Measurements from ENCODE around the gene MYLK3.

MYLK3 gene

GRCh38 chr16:46717692-46718091 is 30.5 kb downstream of the MYLK3 start:
- Histone ChIP-seq H3K4me1 (ENCODE audit: low read depth, poor library complexity, severe bottlenecking) (no peaks in the 10 kb centered on the region), H3K4me2 (no peak overlapping the region), H3K4me3 (IDR thresholded peaks at IDR 0.05; ENCODE audit: insufficient read depth, low read depth, low read length) (no peak overlapping the region), H4K20me1 (ENCODE audit: insufficient read depth) (no peaks in the 10 kb centered on the region), H2AFZ (ENCODE audit: low read depth) (no peak overlapping the region), H3K27ac (no peak overlapping the region), H3K36me3 (ENCODE audit: insufficient read depth) (no peaks in the 10 kb centered on the region), H3K27me3 (ENCODE audit: insufficient read depth, low read depth) (no peaks in the 10 kb centered on the region), H3K79me2 (ENCODE audit: insufficient read depth, low read depth) (no peaks in the 10 kb centered on the region), H3K9ac (no peak overlapping the region)
- TF ChIP-seq, protein P1, sequence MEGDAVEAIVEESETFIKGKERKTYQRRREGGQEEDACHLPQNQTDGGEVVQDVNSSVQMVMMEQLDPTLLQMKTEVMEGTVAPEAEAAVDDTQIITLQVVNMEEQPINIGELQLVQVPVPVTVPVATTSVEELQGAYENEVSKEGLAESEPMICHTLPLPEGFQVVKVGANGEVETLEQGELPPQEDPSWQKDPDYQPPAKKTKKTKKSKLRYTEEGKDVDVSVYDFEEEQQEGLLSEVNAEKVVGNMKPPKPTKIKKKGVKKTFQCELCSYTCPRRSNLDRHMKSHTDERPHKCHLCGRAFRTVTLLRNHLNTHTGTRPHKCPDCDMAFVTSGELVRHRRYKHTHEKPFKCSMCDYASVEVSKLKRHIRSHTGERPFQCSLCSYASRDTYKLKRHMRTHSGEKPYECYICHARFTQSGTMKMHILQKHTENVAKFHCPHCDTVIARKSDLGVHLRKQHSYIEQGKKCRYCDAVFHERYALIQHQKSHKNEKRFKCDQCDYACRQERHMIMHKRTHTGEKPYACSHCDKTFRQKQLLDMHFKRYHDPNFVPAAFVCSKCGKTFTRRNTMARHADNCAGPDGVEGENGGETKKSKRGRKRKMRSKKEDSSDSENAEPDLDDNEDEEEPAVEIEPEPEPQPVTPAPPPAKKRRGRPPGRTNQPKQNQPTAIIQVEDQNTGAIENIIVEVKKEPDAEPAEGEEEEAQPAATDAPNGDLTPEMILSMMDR (conservative IDR thresholded peaks at IDR 0.05; ENCODE audit: low read depth, low read length): no peak

DNA sequence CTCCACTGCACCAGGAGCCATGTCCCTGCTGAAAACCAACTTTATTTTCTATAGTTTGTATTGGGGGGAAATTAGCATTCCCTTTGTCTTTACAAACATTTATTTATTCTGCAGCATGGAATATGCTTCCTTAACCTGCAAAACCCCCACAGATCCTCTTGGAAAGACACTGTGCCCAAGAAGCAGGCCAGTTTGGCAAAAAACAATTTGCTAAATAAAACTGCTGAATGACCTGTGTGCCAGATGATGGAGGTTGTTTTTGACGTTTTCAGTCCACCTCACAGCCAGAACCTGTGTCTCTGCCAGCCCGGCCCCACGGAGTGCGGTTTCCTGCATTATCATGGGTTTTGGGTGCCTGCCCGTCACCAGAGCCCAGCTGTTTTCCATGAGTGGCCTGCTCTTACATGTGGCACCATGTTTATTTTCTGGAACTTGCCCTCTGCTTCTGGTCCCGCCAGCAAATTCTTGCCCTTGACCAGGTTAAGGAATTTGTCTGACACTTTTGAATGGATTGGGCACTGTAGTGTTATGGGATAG is 32.3 kb downstream of the MYLK3 start:
- H3K9ac ChIP-seq: no peak overlapping the region
- H2AFZ ChIP-seq (ENCODE audit: low read depth): no peak overlapping the region
- no peaks in the 10 kb centered on the region for H3K27me3 ChIP-seq (ENCODE audit: insufficient read depth, low read depth)
- H3K79me2 ChIP-seq (ENCODE audit: insufficient read depth, low read depth): no peaks in the 10 kb centered on the region
- H3K4me1 ChIP-seq (ENCODE audit: low read depth, poor library complexity, severe bottlenecking): no peaks in the 10 kb centered on the region
- H3K36me3 ChIP-seq (ENCODE audit: insufficient read depth): no peaks in the 10 kb centered on the region
- H3K4me3 ChIP-seq (IDR thresholded peaks at IDR 0.05; ENCODE audit: insufficient read depth, low read depth, low read length): no peak overlapping the region
- no peak overlapping the region for H3K27ac ChIP-seq
- TF ChIP-seq, protein P1 (conservative IDR thresholded peaks at IDR 0.05; ENCODE audit: low read depth, low read length): no peak
- H3K4me2 ChIP-seq: no peak overlapping the region
- no peaks in the 10 kb centered on the region for H4K20me1 ChIP-seq (ENCODE audit: insufficient read depth)

DNA sequence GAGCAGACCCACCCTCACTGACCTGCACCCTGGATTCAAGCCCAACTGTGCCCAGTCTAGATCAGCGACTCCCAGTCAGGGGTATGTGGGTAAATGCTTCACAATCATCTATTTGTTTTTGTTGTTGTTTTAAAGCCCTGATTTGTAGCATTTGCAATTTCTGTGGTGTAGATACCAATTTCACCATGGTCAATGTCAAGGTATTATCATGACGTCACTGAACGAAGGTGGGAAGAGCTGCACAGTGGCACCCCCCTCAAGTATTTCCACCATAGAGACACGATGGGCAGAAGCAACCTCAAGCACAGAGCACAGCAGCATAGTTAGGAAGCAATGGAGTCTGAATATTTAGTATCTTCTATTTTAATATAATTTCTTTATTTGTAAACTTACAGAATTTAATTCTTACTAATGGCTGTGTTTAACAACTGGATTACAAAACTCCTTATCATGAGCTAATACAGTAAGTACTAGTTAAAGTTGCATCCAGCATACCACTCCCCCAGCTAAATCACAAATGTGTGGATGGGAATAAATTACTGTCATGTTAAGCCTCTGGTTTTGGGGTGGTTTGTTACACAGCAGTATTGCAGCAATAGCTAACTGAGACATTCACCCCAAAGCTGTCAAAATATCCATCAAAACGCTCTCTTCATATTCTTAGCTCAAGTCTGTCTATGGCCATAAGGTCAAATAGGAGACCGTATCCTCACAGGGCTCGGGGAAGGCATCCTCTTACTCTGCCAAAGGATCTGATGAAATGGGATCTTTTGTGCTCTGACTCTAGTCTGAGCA is 33.1 kb downstream of the MYLK3 start:
- H3K4me1 ChIP-seq (ENCODE audit: low read depth, poor library complexity, severe bottlenecking): no peaks in the 10 kb centered on the region
- no peak overlapping the region for H3K4me3 ChIP-seq (IDR thresholded peaks at IDR 0.05; ENCODE audit: insufficient read depth, low read depth, low read length)
- no peaks in the 10 kb centered on the region for H3K79me2 ChIP-seq (ENCODE audit: insufficient read depth, low read depth)
- H2AFZ ChIP-seq (ENCODE audit: low read depth): no peak overlapping the region
- no peak overlapping the region for H3K27ac ChIP-seq
- no peak overlapping the region for H3K9ac ChIP-seq
- TF ChIP-seq, protein P1 (conservative IDR thresholded peaks at IDR 0.05; ENCODE audit: low read depth, low read length): no peak
- H3K27me3 ChIP-seq (ENCODE audit: insufficient read depth, low read depth): no peaks in the 10 kb centered on the region
- no peaks in the 10 kb centered on the region for H3K36me3 ChIP-seq (ENCODE audit: insufficient read depth)
- H3K4me2 ChIP-seq: no peak overlapping the region
- no peaks in the 10 kb centered on the region for H4K20me1 ChIP-seq (ENCODE audit: insufficient read depth)

DNA sequence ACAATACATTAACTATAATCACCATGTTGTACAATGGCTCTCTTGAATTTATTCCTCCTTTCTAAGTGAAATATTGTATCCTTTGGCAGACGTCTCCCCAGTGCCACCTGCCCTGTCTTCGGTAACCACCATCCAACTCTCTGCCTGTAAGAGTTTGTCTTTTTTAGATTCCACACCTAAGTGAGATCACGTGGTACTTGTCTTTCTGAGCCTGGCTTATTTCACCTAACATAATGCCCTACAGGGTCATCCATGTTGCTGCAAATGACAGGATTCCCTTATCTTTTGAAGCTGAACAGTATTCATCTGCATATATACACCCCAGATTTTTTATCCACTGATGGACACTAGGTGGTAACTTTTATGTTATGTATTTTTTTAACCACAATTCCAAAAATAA is 34.5 kb downstream of the MYLK3 start:
- no peaks in the 10 kb centered on the region for H3K36me3 ChIP-seq (ENCODE audit: insufficient read depth)
- no peak overlapping the region for H3K9ac ChIP-seq
- H3K27ac ChIP-seq: no peak overlapping the region
- H3K4me1 ChIP-seq (ENCODE audit: low read depth, poor library complexity, severe bottlenecking): no peaks in the 10 kb centered on the region
- H3K27me3 ChIP-seq (ENCODE audit: insufficient read depth, low read depth): no peaks in the 10 kb centered on the region
- H2AFZ ChIP-seq (ENCODE audit: low read depth): no peak overlapping the region
- H3K4me3 ChIP-seq (IDR thresholded peaks at IDR 0.05; ENCODE audit: insufficient read depth, low read depth, low read length): no peak overlapping the region
- no peak overlapping the region for H3K4me2 ChIP-seq
- TF ChIP-seq, protein P1 (conservative IDR thresholded peaks at IDR 0.05; ENCODE audit: low read depth, low read length): no peak
- no peaks in the 10 kb centered on the region for H4K20me1 ChIP-seq (ENCODE audit: insufficient read depth)
- no peaks in the 10 kb centered on the region for H3K79me2 ChIP-seq (ENCODE audit: insufficient read depth, low read depth)
